Astrocyte of the cerebellum (primary cell): ENCODE results near the gene CEBPG.

ENCODE experiments used
- DNase-seq: peaks from one replicate; pipeline ENCODE4 v3.0.0-alpha.2; 2011; ENCODE audit warnings: low read depth
- H3K4me3 ChIP-seq: 2 replicates; pipeline ENCODE4 v1.5.1; 2011; ENCODE audit warnings: mild to moderate bottlenecking, low read depth, low read length, moderate library complexity
- CTCF ChIP-seq: IDR thresholded peaks from 2 replicates; pipeline ENCODE4 v1.5.1; 2012; ENCODE audit warnings: low read length, low read depth, moderate library complexity, mild to moderate bottlenecking; ENCODE audit errors: missing control alignments
- in situ Hi-C: cut with HindIII; loops from 2 replicates; pipeline ENCODE4 v1.10.0; 2017; ENCODE audit warnings: low sequenced_read_pairs

The CEBPG gene

GRCh38 chr19:33359581-33359980 lies 13.9 kb upstream of the CEBPG start:
- DNase-seq, result no peak
- no peak overlapping the region for H3K4me3 ChIP-seq
- in situ Hi-C loops, result no loop called here
- TF ChIP-seq CTCF, result no peak

- H3K4me3 ChIP-seq, result no peak overlapping the region
- in situ Hi-C loops, result loop anchor here (5.0 kb wide), 1 partner anchor 55 kb away; no protein-coding TSS in a partner anchor
- no peak for TF ChIP-seq CTCF
- DNase-seq, result no peak
Observed at GRCh38 chr19:33362508-33363228, 10.8 kb upstream of the CEBPG start.

- H3K4me3 ChIP-seq, result no peak overlapping the region
- DNase-seq, result no peak
- in situ Hi-C loops, result loop anchor here (5.0 kb wide), 1 partner anchor 54 kb away; no protein-coding TSS in a partner anchor
- TF ChIP-seq CTCF, result no peak
Observed at GRCh38 chr19:33363476-33363875, 10.0 kb upstream of the CEBPG start.

GRCh38 chr19:33365691-33366090 lies 7.8 kb upstream of the CEBPG start:
- no peak for TF ChIP-seq CTCF
- in situ Hi-C loops, result no loop called here

GRCh38 chr19:33366127-33366526 lies 7.4 kb upstream of the CEBPG start:
- no peak overlapping the region for H3K4me3 ChIP-seq
- TF ChIP-seq CTCF, result no peak
- no peak for DNase-seq
- in situ Hi-C loops, result no loop called here

More at GRCh38 chr19:33365691-33366090, 7.8 kb upstream of the CEBPG start:
- no peak for DNase-seq
- H3K4me3 ChIP-seq, result no peak overlapping the region

- no peak overlapping the region for H3K4me3 ChIP-seq
- in situ Hi-C loops, result no loop called here
- no peak for TF ChIP-seq CTCF
- no peak for DNase-seq
Observed at GRCh38 chr19:33366897-33367296, 6.6 kb upstream of the CEBPG start.
